Psoas muscle (tissue), 8 donors: ENCODE measurements around the gene CYP2W1. TPM values are rescaled to one million over a fixed set of nuclear protein-coding genes. Genes with fewer than 3 reads are reported as not detected.
"Not testable (repeated sequence)": the region's sequence is repeated elsewhere in the genome, so short reads cannot be mapped to it uniquely, and the experiment has no call there.

ENCODE experiments used
- ATAC-seq, 4 donors: fragments of 200-7000 bp; cut with Tn5 transposase; one replicate each; pipeline ENCODE4 v1.9.1; 2020; ENCODE audit warnings: moderate library complexity in 3 of 4, mild to moderate bottlenecking in 2 of 4
- DNase-seq, 2 donors: peaks; one replicate each; pipeline ENCODE4 v3.0.0-alpha.2; 2020
- H3K27ac ChIP-seq: fragments of 200-600 bp; one replicate; pipeline ENCODE4 v1.8.0; 2022
- H3K27me3 ChIP-seq, 3 donors: fragments of 200-600 bp in 1 of 3; one replicate each; pipeline versions ENCODE4 v1.6.1 to v1.8.0; 2013 to 2022; ENCODE audit warnings: low read length in 2 of 3, mild to moderate bottlenecking in 2 of 3, moderate library complexity in 1 of 3; ENCODE audit not compliant: insufficient read depth in 3 of 3
- H3K36me3 ChIP-seq, 2 donors: fragments of 200-600 bp in 1 of 2; one replicate each; pipeline versions ENCODE4 v1.6.1 to v1.8.0; 2013 to 2022; ENCODE audit warnings: low read depth in 1 of 2, mild to moderate bottlenecking in 1 of 2, moderate library complexity in 1 of 2; ENCODE audit not compliant: insufficient read depth in 1 of 2
- H3K4me1 ChIP-seq: fragments of 200-600 bp; one replicate; pipeline ENCODE4 v1.8.0; 2022
- H3K4me3 ChIP-seq: fragments of 200-600 bp; one replicate; pipeline ENCODE4 v1.8.0; 2022; ENCODE audit warnings: mild to moderate bottlenecking
- H3K9me3 ChIP-seq: fragments of 200-600 bp; one replicate; pipeline ENCODE4 v1.8.0; 2022
- CTCF ChIP-seq: fragments of 200-600 bp; IDR thresholded peaks from one replicate; pipeline ENCODE4 v1.8.0; 2022; ENCODE audit warnings: antibody characterized with exemption
- WGBS, 3 donors: extraction: QIAGEN DNeasy Blood & Tissue Kit; methylation state at CpG; one replicate each; pipeline versions ENCODE4 v1.1.6 to v1.1.7; 2013; 5-methylcytosine and 5-hydroxymethylcytosine counted together
- intact Hi-C, 2 donors: fragments of 100-400 bp; cut with DNase I; formaldehyde crosslinking; loops; one replicate each; pipeline versions ENCODE4 v1.11.0 to v1.14.2; 2022
- polyA plus RNA-seq, 3 donors: library from polyadenylated mRNA; stranded (reverse); fragments of 200-250 nt; gene quantifications; one replicate each; pipeline ENCODE4 v1.2.3, GENCODE V29; 2013
- total RNA-seq, 4 donors: library from RNA; stranded (reverse); fragmentation: NEBNext Ultra II Directional in 2 of 4; extraction: Animal tissue kit (Norgen Biotek cat#: 25700) in 2 of 4; gene quantifications; one replicate each; pipeline versions ENCODE4 v1.2.1 to v1.2.4, GENCODE V29; 2021 to 2023
- donor health status: healthy with polysubstance abuse.
- donor health status: DM: no; HTN: no; CAD: no; lungs with moderate emphysema.
- donor health status: Bipolar disorder and iron deficiency.
- donor health status: healthy.
- donor health status: DM: yes; HTN: yes; CAD: no.
- donor health status: DM: no; HTN: no; CAD: no.
- donor health status: DM: no; HTN: no; CAD: no.
- donor health status: DM: yes; HTN: yes; CAD: no.

The CYP2W1 gene
- total and polyA plus RNA-seq, 7 donors: not detected

- no peak overlapping the region for H3K4me3 ChIP-seq
- ATAC-seq: no peak
- DNase-seq: peak in 1 of 2 donors; percentile 34
- intact Hi-C loops: no loop called here
- H3K27ac ChIP-seq: no peak overlapping the region
- TF ChIP-seq CTCF: no peak
- H3K4me1 ChIP-seq: peaks cover 17% of the 10 kb centered on the region
- no peaks in the 10 kb centered on the region for H3K36me3 ChIP-seq
- H3K9me3 ChIP-seq: no peaks in the 10 kb centered on the region
- H3K27me3 ChIP-seq: no peaks in the 10 kb centered on the region
- WGBS, 3 donors: 84 to 92% (median 89%) methylated on average over 10 to 12 of the region's 12 CpGs
Observed at GRCh38 chr7:1030444-1031070, 47.6 kb downstream of the CYP2W1 start.

GRCh38 chr7:1031716-1032455 lies 48.9 kb downstream of the CYP2W1 start:
- Histone ChIP-seq H3K4me1 (peaks cover 17% of the 10 kb centered on the region), H3K27me3 (no peaks in the 10 kb centered on the region), H3K4me3 (no peak overlapping the region), H3K27ac (no peak overlapping the region), H3K9me3 (no peaks in the 10 kb centered on the region), H3K36me3 (no peaks in the 10 kb centered on the region)
- no peak for TF ChIP-seq CTCF
- ATAC-seq (no peak), DNase-seq (peak in 1 of 2 donors; percentile 35)
- intact Hi-C loops: no loop called here
- WGBS, 3 donors: 95 to 97% (median 95%) methylated on average over 22 to 28 of the region's 33 CpGs

GRCh38 chr7:1032536-1033181 lies 49.7 kb downstream of the CYP2W1 start:
- intact Hi-C loops: no loop called here

GRCh38 chr7:1033546-1034145 lies 50.7 kb downstream of the CYP2W1 start:
- Histone ChIP-seq H3K27ac (no peak overlapping the region), H3K4me1 (peaks cover 10% of the 10 kb centered on the region), H3K36me3 (no peaks in the 10 kb centered on the region), H3K9me3 (no peaks in the 10 kb centered on the region), H3K27me3 (no peaks in the 10 kb centered on the region), H3K4me3 (no peak overlapping the region)
- no peak for ATAC-seq
- intact Hi-C loops: no loop called here
- peak in 1 of 2 donors; percentile 31 for DNase-seq
- TF ChIP-seq CTCF: no peak
- 92 to 94% (median 93%) methylated on average over 20 of the region's 20 CpGs for WGBS, 3 donors

More at GRCh38 chr7:1032536-1033181, 49.7 kb downstream of the CYP2W1 start:
- Histone ChIP-seq H3K4me3 (no peak overlapping the region), H3K36me3 (no peaks in the 10 kb centered on the region), H3K9me3 (no peaks in the 10 kb centered on the region), H3K27ac (no peak overlapping the region), H3K27me3 (no peaks in the 10 kb centered on the region), H3K4me1 (peaks cover 11% of the 10 kb centered on the region)
- 91 to 95% (median 93%) methylated on average over 24 to 25 of the region's 25 CpGs for WGBS, 3 donors
- peak in 1 of 2 donors; percentile 35 for DNase-seq
- no peak for TF ChIP-seq CTCF
- ATAC-seq: no peak

- H3K4me3 ChIP-seq, H3K36me3 ChIP-seq, DNase-seq, ATAC-seq, intact Hi-C loops, H3K9me3 ChIP-seq, H3K4me1 ChIP-seq, H3K27ac ChIP-seq, H3K27me3 ChIP-seq: not testable (repeated sequence)
- WGBS, 3 donors: 94 to 97% (median 96%) methylated on average over 1 of the region's 1 CpG
Observed at GRCh38 chr7:1034769-1035168, 51.8 kb downstream of the CYP2W1 start.

GRCh38 chr7:1036164-1036928 lies 53.4 kb downstream of the CYP2W1 start:
- not testable (repeated sequence) for ATAC-seq

More at GRCh38 chr7:1036164-1036928, 53.4 kb downstream of the CYP2W1 start:
- H3K9me3 ChIP-seq, H3K36me3 ChIP-seq, H3K27me3 ChIP-seq, H3K27ac ChIP-seq, H3K4me3 ChIP-seq, intact Hi-C loops, H3K4me1 ChIP-seq: not testable (repeated sequence)
- peak in 1 of 2 donors; percentile 26 for DNase-seq
- WGBS, 3 donors: 97% methylated on average over 30 to 40 of the region's 40 CpGs
